ENCODE results near the gene DGKA.

The DGKA gene

DNA sequence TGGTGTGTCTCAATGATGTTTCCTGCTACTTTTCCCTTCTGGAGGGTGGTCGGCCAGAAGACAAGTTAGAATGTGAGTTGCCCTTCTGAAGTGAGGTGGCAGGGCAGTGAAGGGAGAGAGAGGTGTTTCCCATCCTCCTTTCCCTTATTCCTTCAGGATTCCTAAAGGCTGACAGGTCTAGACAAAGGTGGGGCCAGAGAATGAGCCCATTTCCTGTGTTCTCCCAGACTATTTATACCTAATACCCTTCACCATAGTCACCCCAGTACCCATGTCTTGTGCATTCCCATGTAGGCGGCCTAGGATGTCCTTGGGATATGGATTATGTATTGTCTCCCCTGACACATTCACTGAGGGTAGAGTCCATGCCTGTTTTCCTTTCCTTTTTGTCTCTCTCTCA lies 7.0 kb downstream of the DGKA start:
- no peak overlapping the region for H2AFZ ChIP-seq (ENCODE audit: low read depth)
- peaks cover 13% of the 10 kb centered on the region for H3K4me1 ChIP-seq (ENCODE audit: low read depth, poor library complexity, severe bottlenecking)
- no peak overlapping the region for H3K4me2 ChIP-seq
- H3K9ac ChIP-seq: no peak overlapping the region
- no peak overlapping the region for H3K4me3 ChIP-seq (IDR thresholded peaks at IDR 0.05; ENCODE audit: insufficient read depth, low read depth, low read length)
- TF ChIP-seq, protein P1, sequence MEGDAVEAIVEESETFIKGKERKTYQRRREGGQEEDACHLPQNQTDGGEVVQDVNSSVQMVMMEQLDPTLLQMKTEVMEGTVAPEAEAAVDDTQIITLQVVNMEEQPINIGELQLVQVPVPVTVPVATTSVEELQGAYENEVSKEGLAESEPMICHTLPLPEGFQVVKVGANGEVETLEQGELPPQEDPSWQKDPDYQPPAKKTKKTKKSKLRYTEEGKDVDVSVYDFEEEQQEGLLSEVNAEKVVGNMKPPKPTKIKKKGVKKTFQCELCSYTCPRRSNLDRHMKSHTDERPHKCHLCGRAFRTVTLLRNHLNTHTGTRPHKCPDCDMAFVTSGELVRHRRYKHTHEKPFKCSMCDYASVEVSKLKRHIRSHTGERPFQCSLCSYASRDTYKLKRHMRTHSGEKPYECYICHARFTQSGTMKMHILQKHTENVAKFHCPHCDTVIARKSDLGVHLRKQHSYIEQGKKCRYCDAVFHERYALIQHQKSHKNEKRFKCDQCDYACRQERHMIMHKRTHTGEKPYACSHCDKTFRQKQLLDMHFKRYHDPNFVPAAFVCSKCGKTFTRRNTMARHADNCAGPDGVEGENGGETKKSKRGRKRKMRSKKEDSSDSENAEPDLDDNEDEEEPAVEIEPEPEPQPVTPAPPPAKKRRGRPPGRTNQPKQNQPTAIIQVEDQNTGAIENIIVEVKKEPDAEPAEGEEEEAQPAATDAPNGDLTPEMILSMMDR (conservative IDR thresholded peaks at IDR 0.05; ENCODE audit: low read depth, low read length): no peak
- H4K20me1 ChIP-seq (ENCODE audit: insufficient read depth): no peaks in the 10 kb centered on the region
- H3K36me3 ChIP-seq (ENCODE audit: insufficient read depth): no peaks in the 10 kb centered on the region
- no peak overlapping the region for H3K27ac ChIP-seq
- no peaks in the 10 kb centered on the region for H3K79me2 ChIP-seq (ENCODE audit: insufficient read depth, low read depth)
- H3K27me3 ChIP-seq (ENCODE audit: insufficient read depth, low read depth): no peaks in the 10 kb centered on the region; the same call in 1 of the 2 replicates

DNA sequence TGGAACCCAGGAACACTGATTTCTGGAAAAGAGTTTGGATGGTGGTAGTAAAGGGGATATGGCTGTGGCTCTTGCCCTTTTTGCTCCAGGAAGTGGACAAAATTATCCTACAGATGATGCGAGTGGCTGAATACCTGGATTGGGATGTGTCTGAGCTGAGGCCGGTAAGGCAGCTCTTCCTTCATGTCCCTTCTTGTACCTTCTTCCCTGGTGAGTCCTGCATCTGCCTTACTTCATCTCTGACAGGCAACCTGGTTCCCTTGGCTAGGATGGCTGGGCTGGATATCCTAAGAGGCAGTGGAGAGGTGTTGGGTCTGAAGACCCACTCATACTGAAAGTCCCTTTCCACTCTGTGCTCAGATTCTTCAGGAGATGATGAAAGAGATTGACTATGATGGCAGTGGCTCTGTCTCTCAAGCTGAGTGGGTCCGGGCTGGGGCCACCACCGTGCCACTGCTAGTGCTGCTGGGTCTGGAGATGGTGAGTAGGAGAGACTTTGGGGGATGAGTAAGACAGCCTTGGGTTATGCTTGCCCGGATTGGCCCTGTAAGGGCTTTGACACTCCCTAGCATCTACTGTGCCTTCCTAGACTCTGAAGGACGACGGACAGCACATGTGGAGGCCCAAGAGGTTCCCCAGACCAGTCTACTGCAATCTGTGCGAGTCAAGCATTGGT lies 8.0 kb downstream of the DGKA start:
- Histone ChIP-seq H3K36me3 (ENCODE audit: insufficient read depth) (no peaks in the 10 kb centered on the region), H3K9ac (no peak overlapping the region), H4K20me1 (ENCODE audit: insufficient read depth) (no peaks in the 10 kb centered on the region), H3K4me2 (no peak overlapping the region), H2AFZ (ENCODE audit: low read depth) (no peak overlapping the region), H3K79me2 (ENCODE audit: insufficient read depth, low read depth) (no peaks in the 10 kb centered on the region), H3K4me3 (IDR thresholded peaks at IDR 0.05; ENCODE audit: insufficient read depth, low read depth, low read length) (no peak overlapping the region), H3K27me3 (ENCODE audit: insufficient read depth, low read depth) (no peaks in the 10 kb centered on the region), H3K27ac (no peak overlapping the region), H3K4me1 (ENCODE audit: low read depth, poor library complexity, severe bottlenecking) (peaks cover 13% of the 10 kb centered on the region)
- TF ChIP-seq, protein P1 (conservative IDR thresholded peaks at IDR 0.05; ENCODE audit: low read depth, low read length): no peak

DNA sequence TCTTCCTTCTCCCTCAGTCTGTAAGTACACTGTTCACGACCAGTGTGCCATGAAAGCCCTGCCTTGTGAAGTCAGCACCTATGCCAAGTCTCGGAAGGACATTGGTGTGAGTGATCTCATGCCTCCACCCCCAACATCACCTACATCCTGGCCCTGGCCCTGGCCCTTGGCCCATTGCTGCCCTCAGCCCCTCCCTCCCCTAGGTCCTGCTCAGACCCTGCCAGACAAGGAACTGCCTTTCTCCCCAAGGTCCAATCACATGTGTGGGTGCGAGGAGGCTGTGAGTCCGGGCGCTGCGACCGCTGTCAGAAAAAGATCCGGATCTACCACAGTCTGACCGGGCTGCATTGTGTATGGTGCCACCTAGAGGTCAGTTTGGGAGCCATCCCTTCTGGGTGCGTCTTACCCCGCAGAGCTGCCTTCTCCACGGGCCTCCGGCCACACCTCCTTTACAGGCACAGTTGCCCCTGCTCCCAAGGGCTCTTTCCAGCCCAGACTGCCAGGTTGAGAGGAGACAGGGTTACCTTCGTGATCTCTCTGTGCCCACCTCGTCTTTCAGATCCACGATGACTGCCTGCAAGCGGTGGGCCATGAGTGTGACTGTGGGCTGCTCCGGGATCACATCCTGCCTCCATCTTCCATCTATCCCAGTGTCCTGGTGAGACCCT lies 9.2 kb downstream of the DGKA start:
- no peak overlapping the region for H3K4me3 ChIP-seq (IDR thresholded peaks at IDR 0.05; ENCODE audit: insufficient read depth, low read depth, low read length)
- H3K9ac ChIP-seq: no peak overlapping the region
- no peak overlapping the region for H3K27ac ChIP-seq
- peak overlapping the region; percentile 48 for H3K4me2 ChIP-seq
- H2AFZ ChIP-seq (ENCODE audit: low read depth): peak overlapping the region; percentile 69
- H3K36me3 ChIP-seq (ENCODE audit: insufficient read depth): no peaks in the 10 kb centered on the region
- no peaks in the 10 kb centered on the region for H3K79me2 ChIP-seq (ENCODE audit: insufficient read depth, low read depth)
- TF ChIP-seq, protein P1 (conservative IDR thresholded peaks at IDR 0.05; ENCODE audit: low read depth, low read length): peak; percentile 99
- H3K4me1 ChIP-seq (ENCODE audit: low read depth, poor library complexity, severe bottlenecking): peaks cover 13% of the 10 kb centered on the region
- H3K27me3 ChIP-seq (ENCODE audit: insufficient read depth, low read depth): no peaks in the 10 kb centered on the region
- H4K20me1 ChIP-seq (ENCODE audit: insufficient read depth): no peaks in the 10 kb centered on the region

DNA sequence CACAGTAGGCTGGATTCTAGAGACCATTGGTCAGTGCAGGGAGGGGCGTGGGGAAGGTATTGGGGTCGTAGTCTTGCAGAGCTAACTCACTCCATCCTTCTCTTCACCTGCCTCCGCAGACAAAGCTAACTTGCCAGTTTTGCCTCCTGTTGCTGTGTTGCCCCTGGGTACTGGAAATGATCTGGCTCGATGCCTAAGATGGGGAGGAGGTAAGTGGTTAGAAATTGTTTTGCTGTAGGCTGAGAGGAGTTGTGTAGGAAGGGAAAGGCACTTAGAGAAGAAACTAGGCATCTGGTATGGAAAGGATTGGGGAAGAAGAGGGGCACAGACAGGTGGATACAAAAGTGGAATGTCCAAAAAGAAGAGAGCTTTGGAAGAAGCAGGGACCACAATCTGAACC lies 11.1 kb downstream of the DGKA start:
- Histone ChIP-seq H4K20me1 (ENCODE audit: insufficient read depth) (no peaks in the 10 kb centered on the region), H3K4me2 (no peak overlapping the region), H3K9ac (no peak overlapping the region), H3K27me3 (ENCODE audit: insufficient read depth, low read depth) (no peaks in the 10 kb centered on the region), H3K79me2 (ENCODE audit: insufficient read depth, low read depth) (no peaks in the 10 kb centered on the region), H3K27ac (no peak overlapping the region), H3K4me3 (IDR thresholded peaks at IDR 0.05; ENCODE audit: insufficient read depth, low read depth, low read length) (no peak overlapping the region), H2AFZ (ENCODE audit: low read depth) (no peak overlapping the region), H3K36me3 (ENCODE audit: insufficient read depth) (no peaks in the 10 kb centered on the region), H3K4me1 (ENCODE audit: low read depth, poor library complexity, severe bottlenecking) (peaks cover 20% of the 10 kb centered on the region)
- TF ChIP-seq, protein P1 (conservative IDR thresholded peaks at IDR 0.05; ENCODE audit: low read depth, low read length): no peak
